ENCODE measurements around the gene NRXN3. TPM values are rescaled to one million over a fixed set of nuclear protein-coding genes. Genes with fewer than 3 reads are reported as not detected.

NRXN3 gene
- total RNA-seq, 2 donors from 2014 or later = 1.3 to 2.3 TPM

- Histone ChIP-seq H3K36me3 (replicated peaks in 1 of 2; ENCODE audit: insufficient read depth in 1 of 2, low read depth in 2 of 2) (no peaks in the 10 kb centered on the region), H3K4me3 (no peak overlapping the region), H3K27me3 (no peaks in the 10 kb centered on the region), H3K9me3 (no peaks in the 10 kb centered on the region), H3K4me1 (peaks cover 13% of the 10 kb centered on the region), H3K27ac (no peak overlapping the region)
- no peak for TF ChIP-seq CTCF (IDR thresholded peaks at IDR 0.05)
- no peak for TF ChIP-seq POLR2A (IDR thresholded peaks at IDR 0.05)
- WGBS, 2 donors = 11 to 14% methylated on average over 3 of the region's 3 CpGs
- intact Hi-C loops (cut with DNase I) = no loop called here
- DNase-seq (peak in 1 of 4 donors; percentile 14), ATAC-seq (peak; percentile 38)
Measured at GRCh38 chr14:79201564-79202207, 1031.5 kb downstream of the NRXN3 start.

- H3K27ac ChIP-seq = no peak overlapping the region
- peaks cover 13% of the 10 kb centered on the region for H3K4me1 ChIP-seq
- intact Hi-C loops (cut with DNase I) = no loop called here
- ATAC-seq (no peak), DNase-seq (peak in 2 of 4 donors; percentile 3 to 11)
- TF ChIP-seq POLR2A (IDR thresholded peaks at IDR 0.05) (no peak), CTCF (IDR thresholded peaks at IDR 0.05) (no peak)
- H3K36me3 ChIP-seq (replicated peaks in 1 of 2; ENCODE audit: insufficient read depth in 1 of 2, low read depth in 2 of 2) = no peaks in the 10 kb centered on the region
- no peaks in the 10 kb centered on the region for H3K27me3 ChIP-seq
- no peaks in the 10 kb centered on the region for H3K9me3 ChIP-seq
- H3K4me3 ChIP-seq = no peak overlapping the region
Measured at GRCh38 chr14:79204591-79204990, 1034.4 kb downstream of the NRXN3 start.

GRCh38 chr14:79209418-79209817 is 1039.2 kb downstream of the NRXN3 start:
- Histone ChIP-seq H3K4me1 (no peaks in the 10 kb centered on the region), H3K36me3 (replicated peaks in 1 of 2; ENCODE audit: insufficient read depth in 1 of 2, low read depth in 2 of 2) (no peaks in the 10 kb centered on the region), H3K27ac (no peak overlapping the region), H3K27me3 (no peaks in the 10 kb centered on the region), H3K9me3 (no peaks in the 10 kb centered on the region), H3K4me3 (no peak overlapping the region)
- DNase-seq (no peak), ATAC-seq (no peak)
- intact Hi-C loops (cut with DNase I) = no loop called here
- 52 to 53% methylated on average over 2 of the region's 2 CpGs for WGBS, 2 donors
- TF ChIP-seq CTCF (IDR thresholded peaks at IDR 0.05) (no peak), POLR2A (IDR thresholded peaks at IDR 0.05) (no peak)

GRCh38 chr14:79225815-79226214 is 1055.6 kb downstream of the NRXN3 start:
- intact Hi-C loops (cut with DNase I) = no loop called here
- H3K27me3 ChIP-seq = no peaks in the 10 kb centered on the region
- no peaks in the 10 kb centered on the region for H3K9me3 ChIP-seq
- 65 to 75% methylated on average over 3 of the region's 3 CpGs for whole genome bisulfite sequencing, 2 donors
- H3K4me3 ChIP-seq = no peak overlapping the region
- H3K4me1 ChIP-seq = no peaks in the 10 kb centered on the region
- ATAC-seq (no peak), DNase-seq (no peak)
- no peak for TF ChIP-seq POLR2A (IDR thresholded peaks at IDR 0.05)
- no peak for TF ChIP-seq CTCF (IDR thresholded peaks at IDR 0.05)
- no peak overlapping the region for H3K27ac ChIP-seq
- no peaks in the 10 kb centered on the region for H3K36me3 ChIP-seq (replicated peaks in 1 of 2; ENCODE audit: insufficient read depth in 1 of 2, low read depth in 2 of 2)

- DNase-seq = no peak
- WGBS, 2 donors = 33 to 36% methylated on average over 8 of the region's 8 CpGs
- Histone ChIP-seq H3K27ac (no peak overlapping the region), H3K4me1 (no peaks in the 10 kb centered on the region), H3K9me3 (no peaks in the 10 kb centered on the region), H3K4me3 (no peak overlapping the region), H3K27me3 (no peaks in the 10 kb centered on the region), H3K36me3 (replicated peaks in 1 of 2; ENCODE audit: insufficient read depth in 1 of 2, low read depth in 2 of 2) (no peaks in the 10 kb centered on the region)
- intact Hi-C loops (cut with DNase I) = no loop called here
- ATAC-seq = no peak
- no peak for TF ChIP-seq CTCF (IDR thresholded peaks at IDR 0.05)
- no peak for TF ChIP-seq POLR2A (IDR thresholded peaks at IDR 0.05)
Measured at GRCh38 chr14:79229383-79229909, 1059.3 kb downstream of the NRXN3 start.

Data from body of pancreas (tissue), 4 donors.